NCI-H510A treated with DMSO at 0.1 percent for 48 hours (cell line): Measurements from ENCODE around the gene CSGALNACT2.

Source experiments
- DNase-seq: peaks from one replicate; lab custom pipeline; 2025; lab: John Stamatoyannopoulos, UW

The CSGALNACT2 gene

GRCh38 chr10:43124094-43124521 is 14.1 kb upstream of the CSGALNACT2 start:
- DNase-seq = no peak

DNA sequence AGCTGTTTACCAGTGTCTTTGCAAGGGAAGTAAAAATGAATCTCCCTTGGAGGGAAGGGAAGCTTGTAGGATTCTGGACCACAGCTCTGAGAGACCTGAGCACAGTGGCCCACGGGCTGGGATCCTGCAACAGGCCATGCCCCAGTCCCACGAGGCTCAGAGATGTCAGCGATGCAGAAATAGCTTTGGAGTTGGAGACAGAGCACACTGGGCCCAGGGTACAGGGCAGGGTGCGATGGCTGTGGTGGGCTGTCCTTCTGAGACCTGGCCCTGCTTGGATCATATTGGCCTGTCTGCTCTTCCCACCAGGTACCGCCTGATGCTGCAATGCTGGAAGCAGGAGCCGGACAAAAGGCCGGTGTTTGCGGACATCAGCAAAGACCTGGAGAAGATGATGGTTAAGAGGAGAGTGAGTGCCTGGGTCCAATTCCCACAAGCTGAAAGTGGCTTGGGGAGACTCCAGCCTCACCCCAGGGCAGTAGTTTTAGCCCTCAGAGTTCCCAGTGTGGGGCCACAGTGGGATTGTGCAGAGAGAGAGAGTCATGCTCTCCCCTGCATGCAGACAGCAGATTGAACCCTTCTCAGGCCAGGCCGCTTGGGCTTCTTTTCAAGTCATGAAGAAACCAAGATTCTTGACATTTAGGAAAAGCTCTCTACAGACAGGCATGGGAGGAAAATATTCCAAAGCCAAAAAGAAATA is 13.5 kb upstream of the CSGALNACT2 start:
- DNase-seq = no peak

GRCh38 chr10:43125274-43125845 is 12.9 kb upstream of the CSGALNACT2 start:
- DNase-seq = no peak

- DNase-seq = no peak
These were observed 12.1 kb upstream of the CSGALNACT2 start for GRCh38 chr10:43125881-43126731.

GRCh38 chr10:43126759-43127424 is 11.4 kb upstream of the CSGALNACT2 start:
- DNase-seq = no peak

- no peak for DNase-seq
These were observed 10.8 kb upstream of the CSGALNACT2 start for GRCh38 chr10:43127442-43127841.

DNA sequence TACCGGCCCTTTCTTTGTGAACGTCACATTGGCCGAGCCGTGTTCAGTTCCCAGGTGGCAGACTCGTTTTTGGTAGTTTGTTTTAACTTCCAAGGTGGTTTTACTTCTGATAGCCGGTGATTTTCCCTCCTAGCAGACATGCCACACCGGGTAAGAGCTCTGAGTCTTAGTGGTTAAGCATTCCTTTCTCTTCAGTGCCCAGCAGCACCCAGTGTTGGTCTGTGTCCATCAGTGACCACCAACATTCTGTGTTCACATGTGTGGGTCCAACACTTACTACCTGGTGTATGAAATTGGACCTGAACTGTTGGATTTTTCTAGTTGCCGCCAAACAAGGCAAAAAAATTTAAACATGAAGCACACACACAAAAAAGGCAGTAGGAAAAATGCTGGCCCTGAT is 9.9 kb upstream of the CSGALNACT2 start:
- DNase-seq = no peak

DNA sequence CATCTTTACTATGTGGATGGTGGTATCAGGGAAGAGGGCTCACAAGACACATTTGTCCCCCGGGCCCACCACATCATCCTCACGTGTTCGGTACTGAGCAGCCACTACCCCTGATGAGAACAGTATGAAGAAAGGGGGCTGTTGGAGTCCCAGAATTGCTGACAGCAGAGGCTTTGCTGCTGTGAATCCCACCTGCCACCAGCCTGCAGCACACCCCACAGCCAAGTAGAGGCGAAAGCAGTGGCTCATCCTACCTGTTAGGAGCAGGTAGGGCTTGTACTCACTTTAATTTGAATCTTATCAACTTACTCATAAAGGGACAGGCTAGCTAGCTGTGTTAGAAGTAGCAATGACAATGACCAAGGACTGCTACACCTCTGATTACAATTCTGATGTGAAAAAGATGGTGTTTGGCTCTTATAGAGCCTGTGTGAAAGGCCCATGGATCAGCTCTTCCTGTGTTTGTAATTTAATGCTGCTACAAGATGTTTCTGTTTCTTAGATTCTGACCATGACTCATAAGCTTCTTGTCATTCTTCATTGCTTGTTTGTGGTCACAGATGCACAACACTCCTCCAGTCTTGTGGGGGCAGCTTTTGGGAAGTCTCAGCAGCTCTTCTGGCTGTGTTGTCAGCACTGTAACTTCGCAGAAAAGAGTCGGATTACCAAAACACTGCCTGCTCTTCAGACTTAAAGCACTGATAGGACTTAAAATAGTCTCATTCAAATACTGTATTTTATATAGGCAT is 9.1 kb upstream of the CSGALNACT2 start:
- DNase-seq = no peak

GRCh38 chr10:43130770-43131171 is 7.5 kb upstream of the CSGALNACT2 start:
- DNase-seq = no peak

GRCh38 chr10:43131256-43131655 is 7.0 kb upstream of the CSGALNACT2 start:
- no peak for DNase-seq

DNA sequence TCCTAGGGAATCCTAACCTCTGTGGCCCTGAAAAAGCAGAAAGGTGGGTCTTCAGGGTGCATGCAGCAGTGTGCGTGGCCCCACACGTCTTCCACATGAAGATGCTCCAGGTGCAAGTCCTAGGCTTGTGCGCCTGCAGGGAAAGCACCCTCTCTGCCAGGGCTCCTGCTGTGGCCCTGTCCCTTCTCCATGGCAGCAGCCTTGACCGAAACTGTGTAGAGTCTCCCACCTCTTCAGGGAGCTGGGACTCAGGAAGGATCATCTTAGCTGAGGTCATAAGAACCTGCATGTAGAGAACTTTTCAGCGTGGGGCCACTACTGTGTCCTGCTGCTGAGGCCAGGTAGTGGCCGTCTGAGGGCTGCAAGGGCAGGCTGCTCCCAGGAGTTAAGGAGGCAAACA is 6.3 kb upstream of the CSGALNACT2 start:
- no peak for DNase-seq

DNA sequence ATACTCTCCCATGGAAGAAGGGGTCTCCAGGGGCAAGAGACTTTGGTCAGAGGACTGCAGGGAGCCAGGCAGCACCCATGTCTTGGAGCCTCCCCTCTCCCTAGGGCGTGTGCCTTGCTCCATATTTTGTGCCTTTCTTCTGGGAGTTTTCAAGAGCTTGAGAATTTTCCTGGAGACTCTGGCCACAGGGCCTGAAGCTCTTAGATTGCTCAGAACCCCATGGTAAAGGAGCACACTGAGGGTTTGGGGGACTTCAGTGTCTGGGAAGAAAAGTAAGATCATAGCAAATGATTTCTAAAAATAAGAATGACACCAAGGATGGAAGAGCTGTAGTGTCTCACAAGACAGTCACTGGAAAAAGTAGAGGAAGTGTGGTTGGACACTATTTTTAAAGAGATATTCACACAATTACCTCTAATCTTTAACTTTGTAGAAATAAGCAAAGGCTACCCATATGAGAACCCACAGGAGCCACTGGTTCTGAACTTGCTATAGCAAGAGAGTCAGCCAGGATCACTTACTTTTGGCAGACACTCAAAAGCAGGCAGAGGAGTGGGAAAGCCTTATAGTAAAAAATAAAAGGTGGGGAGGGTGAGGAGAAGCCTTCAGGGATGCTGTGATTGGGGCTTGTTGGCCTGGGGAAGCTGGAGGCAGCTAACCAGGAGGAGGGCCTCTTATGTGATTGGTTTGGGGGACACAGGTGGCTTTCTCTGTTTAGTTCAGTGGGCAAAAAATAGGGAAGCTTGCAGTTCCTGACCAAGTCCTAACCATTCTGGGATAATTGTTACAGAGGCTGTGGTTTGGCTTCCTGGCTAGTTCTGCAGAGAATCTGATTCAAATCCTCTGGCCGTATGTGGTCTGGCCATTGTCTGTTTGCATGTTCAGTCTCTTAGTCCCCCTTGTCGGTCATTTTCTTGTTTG is 5.1 kb upstream of the CSGALNACT2 start:
- no peak for DNase-seq

GRCh38 chr10:43134126-43134905 is 3.9 kb upstream of the CSGALNACT2 start:
- DNase-seq = no peak

DNA sequence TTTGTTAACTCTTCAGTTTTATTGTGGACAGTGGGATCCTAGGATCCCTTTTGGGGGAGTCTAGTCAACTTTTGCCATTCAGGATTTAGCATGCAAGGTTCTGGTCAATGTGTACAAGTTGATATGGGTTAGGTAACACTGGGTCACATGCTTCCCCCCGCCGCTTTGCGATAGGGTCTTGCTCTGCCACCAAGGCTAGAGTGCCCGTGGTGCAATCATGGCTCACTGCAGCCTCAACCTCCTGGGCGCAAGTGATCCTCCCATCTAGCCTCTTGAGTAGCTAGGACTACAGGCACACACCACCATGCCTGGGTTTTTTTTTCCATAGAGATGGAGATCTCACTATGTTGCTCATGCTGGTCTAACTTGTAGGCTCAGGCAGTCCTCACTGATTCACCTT is 3.2 kb upstream of the CSGALNACT2 start:
- DNase-seq = no peak

DNA sequence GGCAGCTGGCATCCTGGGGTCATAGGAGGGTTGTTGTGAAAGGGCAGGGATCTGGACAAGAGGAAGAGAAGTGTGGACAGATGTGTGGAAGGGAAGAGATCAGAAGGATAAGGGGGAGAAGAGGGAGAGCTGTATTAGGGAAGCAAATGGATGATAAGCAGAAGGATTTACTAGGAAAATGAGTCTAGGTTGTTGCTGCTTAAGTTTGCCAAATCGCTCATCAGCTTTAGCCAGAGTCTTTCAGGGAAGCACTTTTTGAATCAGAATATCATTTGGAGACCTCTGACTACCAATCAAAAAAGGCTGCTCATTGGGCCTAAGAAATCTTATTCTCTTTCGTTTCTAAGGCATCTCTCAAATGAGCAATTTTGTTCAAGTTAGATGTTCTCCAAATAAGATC is 2.6 kb upstream of the CSGALNACT2 start:
- no peak for DNase-seq

GRCh38 chr10:43136432-43136831 is 1.8 kb upstream of the CSGALNACT2 start:
- DNase-seq = no peak

GRCh38 chr10:43136995-43137716 is 1.1 kb upstream of the CSGALNACT2 start:
- DNase-seq = no peak

DNA sequence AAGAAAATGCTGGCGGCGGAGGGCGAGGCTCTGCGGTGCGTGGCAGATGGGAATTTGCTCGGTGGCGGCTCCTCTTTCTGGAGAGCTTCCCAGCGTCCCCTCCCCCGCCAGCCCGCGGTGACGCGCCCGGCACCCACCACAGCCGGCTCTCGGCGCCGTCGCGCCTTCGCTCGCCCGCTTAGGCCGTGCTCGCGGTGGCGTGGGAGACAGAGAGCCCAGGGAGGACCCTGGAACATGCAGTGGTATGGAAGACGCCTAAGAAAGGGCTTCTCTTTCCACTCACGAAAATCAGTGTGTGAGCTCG is 576 bp upstream of the CSGALNACT2 start:
- no peak for DNase-seq

GRCh38 chr10:43138757-43139241 is 554 bp downstream of the CSGALNACT2 start:
- DNase-seq = peak; percentile 9
